Testis (tissue), 2 donors: ENCODE data around the gene SAV1.

Experiments
- POLR2A ChIP-seq: fragments of 450-650 bp; IDR thresholded peaks from one replicate; pipeline ENCODE4 v1.6.1; 2017; ENCODE audit warnings: antibody characterized with exemption, mild to moderate bottlenecking, moderate library complexity
- TF ChIP-seq, protein P1 (sequence below), 3 experiments: fragments of 450-650 bp in 2 of 3; fragments of 200-600 bp in 1 of 3; sonication (generic) in 1 of 3; IDR thresholded peaks; one replicate each; pipeline ENCODE4 v1.5.1; 2016 to 2019; ENCODE audit warnings: antibody characterized with exemption in 3 of 3, mild to moderate bottlenecking in 2 of 3, moderate library complexity in 1 of 3

GRCh38 chr14:50622978-50623377 is 45.1 kb downstream of the SAV1 start:
- TF ChIP-seq, protein P1, sequence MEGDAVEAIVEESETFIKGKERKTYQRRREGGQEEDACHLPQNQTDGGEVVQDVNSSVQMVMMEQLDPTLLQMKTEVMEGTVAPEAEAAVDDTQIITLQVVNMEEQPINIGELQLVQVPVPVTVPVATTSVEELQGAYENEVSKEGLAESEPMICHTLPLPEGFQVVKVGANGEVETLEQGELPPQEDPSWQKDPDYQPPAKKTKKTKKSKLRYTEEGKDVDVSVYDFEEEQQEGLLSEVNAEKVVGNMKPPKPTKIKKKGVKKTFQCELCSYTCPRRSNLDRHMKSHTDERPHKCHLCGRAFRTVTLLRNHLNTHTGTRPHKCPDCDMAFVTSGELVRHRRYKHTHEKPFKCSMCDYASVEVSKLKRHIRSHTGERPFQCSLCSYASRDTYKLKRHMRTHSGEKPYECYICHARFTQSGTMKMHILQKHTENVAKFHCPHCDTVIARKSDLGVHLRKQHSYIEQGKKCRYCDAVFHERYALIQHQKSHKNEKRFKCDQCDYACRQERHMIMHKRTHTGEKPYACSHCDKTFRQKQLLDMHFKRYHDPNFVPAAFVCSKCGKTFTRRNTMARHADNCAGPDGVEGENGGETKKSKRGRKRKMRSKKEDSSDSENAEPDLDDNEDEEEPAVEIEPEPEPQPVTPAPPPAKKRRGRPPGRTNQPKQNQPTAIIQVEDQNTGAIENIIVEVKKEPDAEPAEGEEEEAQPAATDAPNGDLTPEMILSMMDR (IDR thresholded peaks at IDR 0.05): no peak
- no peak for TF ChIP-seq POLR2A
